Activated CD8-positive, alpha-beta T cell treated with anti-CD3 and anti-CD28 coated beads for 36 hours (primary cell): ENCODE results near the gene GDI1. TPM values are rescaled to one million over a fixed set of nuclear protein-coding genes. Genes with fewer than 3 reads are reported as not detected.

Source experiments
- ATAC-seq: fragments of 200-7000 bp; cut with Tn5 transposase; one replicate; pipeline ENCODE4 v1.10.0; 2021; ENCODE audit warnings: mild to moderate bottlenecking, moderate library complexity
- CTCF ChIA-PET: fragments of 350-600 bp; sonication (Branson Sonifier 250); formaldehyde crosslinking; loops from one replicate; lab custom pipeline; 2021; ENCODE audit warnings: antibody characterized with exemption; lab: Charles Lee
- POLR2A ChIA-PET: fragments of 350-600 bp; sonication (Branson Sonifier 250); formaldehyde crosslinking; loops from one replicate; lab custom pipeline; 2021; ENCODE audit warnings: antibody characterized with exemption; lab: Charles Lee
- DNase-seq: peaks from one replicate; pipeline ENCODE4 v3.0.0-alpha.2; 2020
- H3K27ac Mint-ChIP-seq: one replicate; pipeline ENCODE4 v1.8.0; 2021; ENCODE audit warnings: mild to moderate bottlenecking, mixed read lengths
- H3K27me3 Mint-ChIP-seq: one replicate; pipeline ENCODE4 v1.8.0; 2021; ENCODE audit warnings: mixed read lengths
- H3K36me3 Mint-ChIP-seq: one replicate; pipeline ENCODE4 v1.8.0; 2021; ENCODE audit warnings: low read depth, mixed read lengths
- H3K4me1 Mint-ChIP-seq: one replicate; pipeline ENCODE4 v1.8.0; 2021; ENCODE audit warnings: low read depth, mixed read lengths
- H3K4me3 Mint-ChIP-seq: one replicate; pipeline ENCODE4 v1.8.0; 2021; ENCODE audit warnings: mild to moderate bottlenecking, moderate library complexity, mixed read lengths
- H3K9me3 Mint-ChIP-seq: one replicate; pipeline ENCODE4 v1.8.0; 2021; ENCODE audit warnings: mixed read lengths
- intact Hi-C: fragments of 100-400 bp; cut with micrococcal nuclease; formaldehyde crosslinking; loops from one replicate; pipeline ENCODE4 v1.10.0; 2022
- total RNA-seq, 2 experiments: library from RNA; stranded (reverse); gene quantifications; one replicate each; pipeline ENCODE4 v1.2.3, GENCODE V29; 2021
- TF ChIP-seq, protein P1 (sequence below): fragments of 200-600 bp; IDR thresholded peaks from one replicate; pipeline ENCODE4 v1.8.0; 2022; ENCODE audit warnings: antibody characterized with exemption, mild to moderate bottlenecking

Gene GDI1
- total RNA-seq, 2 experiments from 2014 or later: 76.5 TPM

DNA sequence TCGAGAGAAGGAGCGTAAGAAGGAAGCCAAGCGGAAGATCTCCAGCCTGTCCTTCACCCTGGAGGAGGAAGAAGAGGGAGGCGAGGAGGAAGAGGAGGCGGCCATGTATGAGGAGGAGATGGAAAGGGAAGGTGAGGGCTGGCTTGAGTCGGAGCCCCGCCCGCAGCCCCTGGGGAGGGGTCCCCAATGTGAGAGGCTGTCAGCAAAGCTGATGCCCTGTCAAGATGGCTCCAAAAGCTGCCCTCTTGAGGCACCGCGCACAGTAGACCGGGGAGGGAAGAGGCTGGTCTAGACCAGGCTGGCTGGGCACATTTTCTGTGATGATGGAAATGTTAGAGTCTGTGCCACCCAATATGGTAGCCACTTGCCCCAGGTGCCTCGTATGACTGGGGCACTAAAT is 9.5 kb downstream of the GDI1 start:
- ChIA-PET POLR2A (interaction anchor here (1.8 to 1.9 kb wide), 2 partner anchors 45 to 47 kb away, joined by 4 to 6 read pairs; no protein-coding TSS in a partner anchor), CTCF (no interaction called here)
- Mint-ChIP-seq H3K4me1 (peaks cover 20% of the 10 kb centered on the region), H3K27ac (no peak overlapping the region), H3K4me3 (no peak overlapping the region), H3K9me3 (no peaks in the 10 kb centered on the region), H3K36me3 (peaks cover 6% of the 10 kb centered on the region), H3K27me3 (no peaks in the 10 kb centered on the region)
- intact Hi-C loops: no loop called here
- TF ChIP-seq, protein P1, sequence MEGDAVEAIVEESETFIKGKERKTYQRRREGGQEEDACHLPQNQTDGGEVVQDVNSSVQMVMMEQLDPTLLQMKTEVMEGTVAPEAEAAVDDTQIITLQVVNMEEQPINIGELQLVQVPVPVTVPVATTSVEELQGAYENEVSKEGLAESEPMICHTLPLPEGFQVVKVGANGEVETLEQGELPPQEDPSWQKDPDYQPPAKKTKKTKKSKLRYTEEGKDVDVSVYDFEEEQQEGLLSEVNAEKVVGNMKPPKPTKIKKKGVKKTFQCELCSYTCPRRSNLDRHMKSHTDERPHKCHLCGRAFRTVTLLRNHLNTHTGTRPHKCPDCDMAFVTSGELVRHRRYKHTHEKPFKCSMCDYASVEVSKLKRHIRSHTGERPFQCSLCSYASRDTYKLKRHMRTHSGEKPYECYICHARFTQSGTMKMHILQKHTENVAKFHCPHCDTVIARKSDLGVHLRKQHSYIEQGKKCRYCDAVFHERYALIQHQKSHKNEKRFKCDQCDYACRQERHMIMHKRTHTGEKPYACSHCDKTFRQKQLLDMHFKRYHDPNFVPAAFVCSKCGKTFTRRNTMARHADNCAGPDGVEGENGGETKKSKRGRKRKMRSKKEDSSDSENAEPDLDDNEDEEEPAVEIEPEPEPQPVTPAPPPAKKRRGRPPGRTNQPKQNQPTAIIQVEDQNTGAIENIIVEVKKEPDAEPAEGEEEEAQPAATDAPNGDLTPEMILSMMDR: no peak
- ATAC-seq (no peak), DNase-seq (no peak)

DNA sequence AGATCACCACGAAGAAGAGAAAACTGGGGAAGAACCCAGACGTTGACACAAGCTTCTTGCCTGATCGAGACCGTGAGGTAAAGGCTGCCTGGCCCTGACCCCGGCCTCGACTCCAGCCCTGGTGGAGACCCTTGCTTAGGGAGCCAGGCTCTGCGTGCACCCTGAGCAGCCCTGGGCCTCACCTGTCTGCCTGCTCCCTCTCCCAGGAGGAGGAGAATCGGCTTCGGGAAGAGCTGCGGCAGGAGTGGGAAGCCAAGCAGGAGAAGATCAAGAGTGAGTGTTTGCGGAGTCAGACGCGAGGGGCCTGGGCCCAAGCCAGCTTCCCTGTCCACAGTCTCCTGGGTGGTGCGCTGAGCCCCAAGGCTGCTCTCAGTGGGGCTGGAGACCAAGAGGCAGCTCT is 11.5 kb downstream of the GDI1 start:
- Mint-ChIP-seq H3K9me3 (no peaks in the 10 kb centered on the region), H3K4me1 (peaks cover 9% of the 10 kb centered on the region), H3K27me3 (no peaks in the 10 kb centered on the region), H3K27ac (no peak overlapping the region), H3K4me3 (no peak overlapping the region), H3K36me3 (peaks cover 6% of the 10 kb centered on the region)
- intact Hi-C loops: no loop called here
- TF ChIP-seq, protein P1: no peak
- CTCF ChIA-PET: no interaction called here
- POLR2A ChIA-PET: no interaction called here
- no peak for DNase-seq
- ATAC-seq: no peak

DNA sequence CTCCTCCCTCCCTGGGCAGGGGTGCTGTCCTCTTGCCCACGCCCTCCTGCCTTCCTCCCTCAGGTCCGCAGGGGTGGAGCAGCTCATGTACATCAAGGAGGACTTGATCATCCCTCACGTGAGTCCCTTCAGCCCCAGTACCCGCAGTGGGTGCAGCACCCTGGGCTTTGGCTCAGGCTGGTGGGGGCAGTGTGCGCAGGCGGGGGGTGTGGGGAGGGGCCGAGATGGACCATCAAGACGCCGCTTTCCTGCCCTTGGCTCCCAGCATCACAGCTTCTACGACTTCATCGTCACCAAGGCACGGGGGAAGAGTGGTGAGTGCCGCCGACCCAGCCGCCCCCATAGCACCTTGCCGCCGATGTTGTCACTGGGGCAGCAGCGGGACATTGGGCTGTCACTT is 12.7 kb downstream of the GDI1 start:
- Mint-ChIP-seq H3K36me3 (peaks cover 6% of the 10 kb centered on the region), H3K9me3 (no peaks in the 10 kb centered on the region), H3K27ac (no peak overlapping the region), H3K27me3 (no peaks in the 10 kb centered on the region), H3K4me3 (no peak overlapping the region), H3K4me1 (peaks cover 7% of the 10 kb centered on the region)
- TF ChIP-seq, protein P1: no peak
- intact Hi-C loops: no loop called here
- no peak for DNase-seq
- no peak for ATAC-seq
- ChIA-PET POLR2A (no interaction called here), CTCF (interaction anchor here (1.0 kb wide), 1 partner anchor 13 kb away, joined by 3 read pairs; no protein-coding TSS in a partner anchor)

DNA sequence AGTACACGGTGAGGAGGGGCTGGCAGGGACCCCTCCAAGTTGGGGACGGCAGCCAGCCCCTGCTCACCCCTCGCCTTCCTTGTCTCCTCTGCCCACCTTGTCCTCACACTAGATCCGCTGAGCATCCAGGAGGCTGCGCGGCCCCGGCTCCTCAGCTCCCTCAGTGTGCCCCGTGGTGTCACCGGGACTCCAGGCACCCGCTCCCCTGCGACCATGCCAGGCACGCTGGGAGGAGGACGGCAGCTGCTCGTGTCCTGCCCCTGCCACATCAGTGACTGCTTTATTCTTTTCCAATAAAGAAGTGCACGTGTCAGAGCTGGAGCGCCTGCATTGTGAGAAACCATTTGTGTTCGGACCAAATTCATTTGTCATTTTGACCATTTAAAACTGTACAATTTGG is 13.4 kb downstream of the GDI1 start:
- H3K4me1 Mint-ChIP-seq: peaks cover 7% of the 10 kb centered on the region
- no peaks in the 10 kb centered on the region for H3K9me3 Mint-ChIP-seq
- peaks cover 6% of the 10 kb centered on the region for H3K36me3 Mint-ChIP-seq
- CTCF ChIA-PET: no interaction called here
- no peaks in the 10 kb centered on the region for H3K27me3 Mint-ChIP-seq
- intact Hi-C loops: no loop called here
- TF ChIP-seq, protein P1: no peak
- no peak overlapping the region for H3K4me3 Mint-ChIP-seq
- H3K27ac Mint-ChIP-seq: no peak overlapping the region
- DNase-seq (no peak), ATAC-seq (no peak)
- POLR2A ChIA-PET: no interaction called here

DNA sequence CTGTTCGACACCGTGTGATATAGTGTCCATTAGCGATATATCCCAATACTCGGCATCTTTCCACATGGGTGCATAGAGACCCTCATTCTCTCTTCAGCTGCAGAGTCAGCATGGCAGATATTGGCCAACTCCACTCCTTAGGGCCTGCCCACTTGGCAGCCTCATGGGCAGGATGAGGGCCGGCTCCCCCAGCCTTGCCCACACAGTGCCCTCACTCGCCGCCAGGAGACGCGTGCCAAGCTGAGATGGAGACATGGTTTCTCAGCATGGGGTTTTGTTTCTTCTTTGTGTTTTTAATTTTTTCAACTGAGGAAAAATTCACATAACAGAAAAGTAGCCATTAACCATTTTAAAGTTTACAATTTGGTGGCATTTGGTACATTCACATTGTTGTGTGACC is 15.9 kb downstream of the GDI1 start:
- intact Hi-C loops: no loop called here
- DNase-seq: no peak

More for the DNA sequence above, 15.9 kb downstream of the GDI1 start:
- ChIA-PET POLR2A (interaction anchor here (1.2 kb wide), 1 partner anchor 36 kb away, joined by 3 read pairs; no protein-coding TSS in a partner anchor), CTCF (no interaction called here)
- H3K4me1 Mint-ChIP-seq: peaks cover 3% of the 10 kb centered on the region
- H3K36me3 Mint-ChIP-seq: peaks cover 6% of the 10 kb centered on the region
- no peak for ATAC-seq
- no peak overlapping the region for H3K27ac Mint-ChIP-seq
- no peaks in the 10 kb centered on the region for H3K27me3 Mint-ChIP-seq
- TF ChIP-seq, protein P1: no peak
- no peaks in the 10 kb centered on the region for H3K9me3 Mint-ChIP-seq
- H3K4me3 Mint-ChIP-seq: no peak overlapping the region
